ENCODE data around the gene HSF4. TPM values are rescaled to one million over a fixed set of nuclear protein-coding genes. Genes with fewer than 3 reads are reported as not detected.

The HSF4 gene
- polyA plus RNA-seq, 4 donors, result 1.2 to 3.2 (median 1.6) TPM

DNA sequence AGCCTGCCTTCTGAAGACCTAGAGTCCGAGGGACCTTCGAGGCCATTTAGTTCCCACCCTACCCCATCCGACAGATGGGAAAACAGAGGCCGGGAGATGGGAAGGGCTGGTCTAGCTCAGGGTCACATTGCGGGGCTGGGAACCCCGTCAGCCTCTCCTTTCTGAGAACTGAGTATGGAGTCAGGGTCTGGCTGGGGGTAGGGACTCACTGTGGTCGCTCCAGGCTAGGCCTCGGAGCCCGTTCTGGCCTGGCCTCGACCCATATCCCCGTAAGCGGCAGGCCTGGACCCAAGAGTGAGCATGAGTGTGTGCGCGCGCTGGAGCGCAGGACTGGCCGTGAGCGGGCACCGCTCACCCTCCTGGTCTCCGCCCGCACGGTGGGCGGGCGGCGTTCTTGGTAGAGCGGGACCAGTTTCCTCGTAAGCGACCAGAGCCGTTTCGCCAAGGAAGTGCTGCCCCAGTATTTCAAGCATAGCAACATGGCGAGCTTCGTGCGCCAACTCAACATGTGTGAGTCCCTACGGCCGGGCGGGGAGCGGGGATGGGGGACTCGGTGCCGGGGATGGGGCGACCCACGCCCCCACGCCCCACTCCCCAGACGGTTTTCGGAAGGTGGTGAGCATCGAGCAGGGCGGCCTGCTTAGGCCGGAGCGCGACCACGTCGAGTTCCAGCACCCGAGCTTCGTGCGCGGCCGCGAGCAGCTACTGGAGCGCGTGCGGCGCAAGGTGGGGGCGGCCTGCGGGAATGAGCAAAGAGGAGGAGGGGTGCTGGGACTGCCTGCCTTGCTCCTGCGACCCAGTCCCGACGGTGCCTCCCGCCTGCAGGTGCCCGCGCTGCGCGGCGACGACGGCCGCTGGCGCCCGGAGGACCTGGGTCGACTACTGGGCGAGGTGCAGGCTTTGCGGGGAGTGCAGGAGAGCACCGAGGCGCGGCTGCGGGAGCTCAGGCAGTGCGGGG lies 855 bp downstream of the HSF4 start:
- no peak for DNase-seq (ENCODE audit: low read depth in 4 of 4, low spot score in 2 of 4)

DNA sequence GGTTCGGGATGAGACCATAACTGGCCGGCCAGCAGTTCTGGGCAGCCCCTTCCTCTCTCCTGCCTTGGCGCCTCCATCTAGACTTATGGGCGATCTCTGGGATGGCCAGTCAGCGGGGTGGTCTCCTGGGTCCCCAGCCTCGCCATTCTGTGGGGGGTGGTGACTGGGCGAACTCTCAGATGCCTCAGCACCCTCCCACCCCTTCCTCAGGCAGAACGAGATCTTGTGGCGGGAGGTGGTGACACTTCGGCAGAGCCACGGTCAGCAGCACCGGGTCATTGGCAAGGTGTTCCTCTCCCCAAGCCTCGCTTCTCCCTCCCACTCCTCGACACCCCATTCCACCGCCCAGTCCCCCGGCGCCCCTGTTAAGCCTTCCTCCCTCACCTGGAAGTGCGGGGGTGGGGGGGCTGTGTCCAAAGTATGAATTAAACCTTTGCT lies 1.6 kb downstream of the HSF4 start:
- no peak for DNase-seq (ENCODE audit: low read depth in 4 of 4, low spot score in 2 of 4)

DNA sequence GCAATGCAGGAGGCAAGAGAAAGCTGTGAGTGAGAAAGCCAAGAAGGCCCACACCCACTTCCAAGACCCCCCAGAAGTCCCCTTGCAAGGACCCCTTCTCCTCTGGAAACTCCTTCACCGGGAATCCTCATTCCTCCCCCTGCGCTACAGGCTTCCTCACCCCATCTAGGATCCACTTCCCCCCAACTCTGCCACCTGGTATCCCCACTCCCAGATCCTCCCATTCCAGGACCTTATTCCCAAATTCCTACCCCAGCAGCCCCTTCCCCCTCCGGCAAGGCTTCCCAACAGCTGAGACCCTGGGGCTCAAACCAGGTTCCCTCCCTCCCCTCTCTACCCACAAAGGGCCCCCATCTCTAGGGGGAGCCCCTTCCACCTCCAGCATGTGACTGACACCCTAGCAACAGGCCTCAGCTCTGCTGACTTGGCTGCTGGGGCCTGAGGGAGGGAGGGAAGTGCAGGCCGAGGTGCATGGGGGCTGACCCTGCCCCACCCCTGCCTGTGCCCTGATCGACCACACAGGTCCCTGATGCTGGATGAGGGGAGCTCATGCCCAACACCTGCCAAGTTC lies 2.1 kb downstream of the HSF4 start:
- no peak for DNase-seq (ENCODE audit: low read depth in 4 of 4, low spot score in 2 of 4)

DNA sequence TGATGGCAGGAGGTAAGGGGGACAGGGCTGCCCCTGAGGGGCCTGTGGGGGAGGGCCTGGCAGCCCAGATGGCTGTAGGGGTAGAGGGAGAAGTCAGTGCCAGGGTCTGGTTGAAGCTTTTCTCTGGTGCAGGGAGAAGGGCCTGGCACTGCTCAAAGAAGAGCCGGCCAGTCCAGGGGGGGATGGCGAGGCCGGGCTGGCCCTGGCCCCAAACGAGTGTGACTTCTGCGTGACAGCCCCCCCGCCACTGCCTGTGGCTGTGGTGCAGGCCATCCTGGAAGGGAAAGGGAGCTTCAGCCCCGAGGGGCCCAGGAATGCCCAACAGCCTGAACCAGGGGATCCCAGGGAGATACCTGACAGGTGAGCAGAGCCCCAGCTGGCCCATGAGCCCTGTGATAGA lies 3.0 kb downstream of the HSF4 start:
- no peak for DNase-seq (ENCODE audit: low read depth in 4 of 4, low spot score in 2 of 4)

DNA sequence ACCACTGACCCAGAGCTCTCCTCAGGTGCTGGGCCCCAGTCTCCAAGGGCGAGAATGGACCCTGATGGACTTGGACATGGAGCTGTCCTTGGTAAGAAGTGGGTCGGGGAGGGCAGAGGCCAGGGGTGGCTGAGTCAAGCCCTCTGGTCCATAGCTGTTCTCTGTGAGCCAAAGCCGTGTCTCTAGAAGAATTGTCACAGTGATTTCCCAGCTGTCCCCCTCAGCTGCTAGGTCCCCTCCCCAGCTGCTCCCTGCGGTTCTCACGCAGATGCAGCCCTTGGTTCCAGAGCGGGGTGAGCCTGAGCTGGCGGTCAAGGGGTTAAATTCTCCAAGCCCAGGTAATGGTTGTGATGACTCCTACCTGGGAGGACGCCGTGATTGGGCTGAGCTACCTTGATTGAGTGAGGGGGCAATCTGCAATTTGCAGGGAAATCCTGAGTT lies 4.5 kb downstream of the HSF4 start:
- DNase-seq (ENCODE audit: low read depth in 4 of 4, low spot score in 2 of 4), result no peak

DNA sequence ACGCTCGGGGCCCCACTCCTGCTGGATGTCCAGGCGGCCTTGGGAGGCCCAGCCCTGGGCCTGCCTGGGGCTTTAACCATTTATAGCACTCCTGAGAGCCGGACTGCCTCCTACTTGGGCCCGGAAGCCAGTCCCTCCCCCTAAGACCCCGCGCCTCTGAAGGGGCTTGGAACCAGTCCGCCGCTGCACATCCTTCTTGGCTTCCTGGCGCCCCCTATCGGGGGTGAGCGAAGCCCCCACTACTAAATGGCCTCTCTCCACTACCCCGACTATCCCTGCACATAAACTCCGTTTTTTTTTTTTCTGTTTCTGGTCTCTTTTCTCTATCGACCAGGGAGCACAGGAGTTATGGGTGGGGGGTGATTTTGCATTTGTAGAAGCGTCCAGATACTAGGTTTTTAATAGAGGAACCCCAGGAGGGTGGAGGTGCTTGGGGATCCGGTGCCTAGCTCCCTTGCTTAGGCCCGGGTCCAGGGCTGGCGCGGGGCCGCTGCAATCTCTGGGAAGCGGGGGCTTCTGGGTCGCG lies 5.2 kb downstream of the HSF4 start:
- DNase-seq (ENCODE audit: low read depth in 4 of 4, low spot score in 2 of 4), result no peak

DNA sequence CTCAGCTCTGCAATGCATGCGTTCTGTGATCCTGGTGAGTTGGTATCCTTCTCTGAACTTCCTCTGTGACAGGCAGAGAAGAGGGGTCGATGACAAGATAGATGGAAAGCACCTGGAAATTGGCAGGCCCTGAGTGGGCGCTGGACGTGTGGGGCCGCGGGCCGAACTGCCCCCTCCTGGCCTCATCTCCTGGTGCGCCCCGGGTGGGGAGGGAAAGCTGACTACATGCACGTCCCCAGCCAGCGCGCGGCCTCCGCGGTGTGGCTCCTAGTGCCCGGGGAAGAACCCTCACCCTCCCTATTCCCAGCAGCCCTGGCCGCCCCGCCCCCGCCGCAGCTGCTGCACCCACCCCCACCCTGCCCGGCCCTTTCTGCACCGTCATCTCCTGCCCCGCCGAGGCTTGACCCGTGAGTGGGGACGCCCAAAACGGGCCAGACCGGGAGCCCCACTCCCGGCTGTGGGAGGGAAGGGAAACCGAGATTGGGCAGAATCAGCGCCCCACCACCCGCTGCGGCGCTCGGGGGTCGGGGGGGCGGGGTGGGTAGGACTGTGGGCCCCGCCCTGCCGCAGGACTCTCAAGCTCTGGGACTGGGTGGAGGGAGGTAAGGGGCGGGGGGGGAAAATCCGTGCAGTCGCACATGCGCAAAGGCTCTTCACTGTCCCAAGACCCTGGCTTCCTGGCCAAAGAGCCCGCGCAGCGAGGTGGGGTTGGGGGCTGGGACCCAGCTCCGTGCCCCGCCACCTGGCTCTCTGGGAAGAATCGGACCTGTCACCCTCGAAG lies 5.8 kb downstream of the HSF4 start, which contains the start of gene NOL3:
NOL3 (plus strand) TSS at position 371 of the 781 bp plus-strand sequence.
- DNase-seq (ENCODE audit: low read depth in 4 of 4, low spot score in 2 of 4), result no peak

DNA sequence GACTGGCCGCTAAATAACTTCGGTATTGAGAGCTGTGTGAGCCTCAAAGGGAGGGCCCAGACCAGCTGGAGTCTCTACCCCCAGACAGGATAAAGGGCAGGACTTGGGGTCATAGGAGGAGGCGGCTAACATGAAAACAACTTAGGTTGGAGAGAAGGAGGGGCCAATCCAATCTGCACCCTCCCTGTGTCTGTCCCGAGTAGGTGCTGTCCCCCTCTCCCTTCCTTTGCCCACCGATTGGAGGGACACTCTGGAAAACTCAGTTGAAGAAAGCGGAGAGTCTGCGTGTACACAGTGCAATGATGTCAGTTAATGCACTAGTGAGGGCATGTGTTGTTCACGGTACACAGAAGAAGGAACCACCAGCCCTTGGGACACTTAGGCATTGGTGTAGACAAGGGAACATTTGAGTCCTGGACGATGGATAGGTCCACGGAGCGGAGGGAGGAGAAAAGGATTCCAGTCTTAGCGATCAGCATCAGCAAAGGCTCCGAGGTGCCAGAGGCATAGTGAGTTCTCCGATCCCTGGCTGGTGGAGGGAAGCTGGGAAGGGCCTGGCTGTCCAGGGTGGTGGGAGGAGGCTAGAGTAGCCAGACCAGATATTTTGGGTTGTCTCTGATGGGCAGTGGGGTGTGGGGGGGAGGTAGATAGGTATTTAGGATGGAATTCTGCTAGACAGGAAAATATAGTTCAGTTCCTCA lies 6.6 kb downstream of the HSF4 start:
- no peak for DNase-seq (ENCODE audit: low read depth in 4 of 4, low spot score in 2 of 4)

DNA sequence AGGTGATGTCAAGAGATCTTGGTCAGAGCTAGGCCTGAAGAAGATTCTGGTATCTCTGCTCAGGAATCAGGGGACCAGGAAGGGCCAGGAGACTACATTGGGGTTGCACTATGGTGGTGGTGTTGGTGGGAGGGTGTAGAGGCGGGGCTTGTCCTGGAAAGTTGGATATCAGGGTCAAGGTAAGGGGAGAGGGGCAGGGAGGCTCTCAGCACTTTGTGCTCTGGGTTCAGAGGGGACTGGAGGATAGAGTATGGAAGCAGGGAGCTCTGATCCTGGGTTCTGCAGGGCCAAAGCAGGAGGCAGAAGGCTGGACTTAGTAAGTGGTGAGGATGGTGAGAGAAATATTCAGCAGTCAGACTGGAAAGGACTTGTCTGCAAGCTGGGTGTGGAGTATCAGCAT lies 8.8 kb downstream of the HSF4 start:
- DNase-seq (ENCODE audit: low read depth in 4 of 4, low spot score in 2 of 4), result no peak

DNA sequence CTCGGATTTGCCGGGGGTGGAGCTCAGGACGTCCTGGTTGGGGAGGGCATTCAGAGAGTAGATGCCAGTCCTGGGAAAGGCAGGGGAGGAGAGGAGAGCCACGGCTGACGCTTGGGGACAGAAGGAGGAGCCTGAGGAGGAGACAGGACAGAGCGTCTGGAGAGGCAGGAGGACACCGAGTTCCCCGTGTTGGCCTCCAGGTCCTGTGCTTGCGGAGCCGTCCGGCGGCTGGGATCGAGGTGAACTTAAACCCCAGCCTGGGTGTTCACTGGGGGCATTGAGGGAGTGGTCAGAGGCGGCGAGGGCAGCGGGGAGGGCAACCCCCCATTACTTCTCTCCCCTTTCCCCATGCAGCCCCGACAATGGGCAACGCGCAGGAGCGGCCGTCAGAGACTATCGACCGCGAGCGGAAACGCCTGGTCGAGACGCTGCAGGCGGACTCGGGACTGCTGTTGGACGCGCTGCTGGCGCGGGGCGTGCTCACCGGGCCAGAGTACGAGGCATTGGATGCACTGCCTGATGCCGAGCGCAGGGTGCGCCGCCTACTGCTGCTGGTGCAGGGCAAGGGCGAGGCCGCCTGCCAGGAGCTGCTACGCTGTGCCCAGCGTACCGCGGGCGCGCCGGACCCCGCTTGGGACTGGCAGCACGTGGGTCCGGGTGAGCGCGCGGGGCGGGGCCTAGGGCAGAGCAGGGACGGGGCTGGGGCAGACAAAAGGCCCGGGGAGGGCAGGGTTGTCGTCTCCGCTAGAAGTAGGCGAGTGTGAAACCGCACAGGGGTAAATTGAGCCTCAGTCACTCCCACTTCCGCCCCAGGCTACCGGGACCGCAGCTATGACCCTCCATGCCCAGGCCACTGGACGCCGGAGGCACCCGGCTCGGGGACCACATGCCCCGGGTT lies 9.5 kb downstream of the HSF4 start:
- no peak for DNase-seq (ENCODE audit: low read depth in 4 of 4, low spot score in 2 of 4)

DNA sequence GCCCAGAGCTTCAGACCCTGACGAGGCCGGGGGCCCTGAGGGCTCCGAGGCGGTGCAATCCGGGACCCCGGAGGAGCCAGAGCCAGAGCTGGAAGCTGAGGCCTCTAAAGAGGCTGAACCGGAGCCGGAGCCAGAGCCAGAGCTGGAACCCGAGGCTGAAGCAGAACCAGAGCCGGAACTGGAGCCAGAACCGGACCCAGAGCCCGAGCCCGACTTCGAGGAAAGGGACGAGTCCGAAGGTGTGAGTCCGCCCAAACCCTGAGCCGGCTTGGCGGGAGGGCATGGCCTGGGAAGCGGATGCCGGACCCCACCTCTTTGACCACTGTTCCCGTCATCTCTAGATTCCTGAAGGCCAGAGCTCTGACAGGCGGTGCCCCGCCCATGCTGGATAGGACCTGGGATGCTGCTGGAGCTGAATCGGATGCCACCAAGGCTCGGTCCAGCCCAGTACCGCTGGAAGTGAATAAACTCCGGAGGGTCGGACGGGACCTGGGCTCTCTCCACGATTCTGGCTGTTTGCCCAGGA lies 10.2 kb downstream of the HSF4 start:
- no peak for DNase-seq (ENCODE audit: low read depth in 4 of 4, low spot score in 2 of 4)

DNA sequence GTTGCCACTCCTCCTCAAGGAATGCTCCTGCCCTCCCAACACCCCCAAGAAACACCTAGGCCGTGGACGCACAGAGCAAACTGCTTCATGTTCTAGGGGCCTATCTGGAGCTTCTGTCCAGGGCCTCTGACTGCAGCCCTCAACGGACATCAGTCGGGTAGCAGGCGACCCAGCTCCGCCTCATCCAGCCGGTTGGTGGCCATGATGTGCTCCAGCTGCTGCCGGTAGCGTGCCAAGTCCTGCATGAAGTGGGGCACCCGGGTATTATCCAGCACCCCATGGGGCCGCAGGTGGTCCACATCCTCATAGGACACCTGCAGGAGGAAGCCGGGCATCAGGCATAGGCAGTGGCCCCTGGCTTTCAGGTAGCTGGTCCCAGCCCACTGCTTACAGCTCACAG lies 12.1 kb downstream of the HSF4 start:
- no peak for DNase-seq (ENCODE audit: low read depth in 4 of 4, low spot score in 2 of 4)

DNA sequence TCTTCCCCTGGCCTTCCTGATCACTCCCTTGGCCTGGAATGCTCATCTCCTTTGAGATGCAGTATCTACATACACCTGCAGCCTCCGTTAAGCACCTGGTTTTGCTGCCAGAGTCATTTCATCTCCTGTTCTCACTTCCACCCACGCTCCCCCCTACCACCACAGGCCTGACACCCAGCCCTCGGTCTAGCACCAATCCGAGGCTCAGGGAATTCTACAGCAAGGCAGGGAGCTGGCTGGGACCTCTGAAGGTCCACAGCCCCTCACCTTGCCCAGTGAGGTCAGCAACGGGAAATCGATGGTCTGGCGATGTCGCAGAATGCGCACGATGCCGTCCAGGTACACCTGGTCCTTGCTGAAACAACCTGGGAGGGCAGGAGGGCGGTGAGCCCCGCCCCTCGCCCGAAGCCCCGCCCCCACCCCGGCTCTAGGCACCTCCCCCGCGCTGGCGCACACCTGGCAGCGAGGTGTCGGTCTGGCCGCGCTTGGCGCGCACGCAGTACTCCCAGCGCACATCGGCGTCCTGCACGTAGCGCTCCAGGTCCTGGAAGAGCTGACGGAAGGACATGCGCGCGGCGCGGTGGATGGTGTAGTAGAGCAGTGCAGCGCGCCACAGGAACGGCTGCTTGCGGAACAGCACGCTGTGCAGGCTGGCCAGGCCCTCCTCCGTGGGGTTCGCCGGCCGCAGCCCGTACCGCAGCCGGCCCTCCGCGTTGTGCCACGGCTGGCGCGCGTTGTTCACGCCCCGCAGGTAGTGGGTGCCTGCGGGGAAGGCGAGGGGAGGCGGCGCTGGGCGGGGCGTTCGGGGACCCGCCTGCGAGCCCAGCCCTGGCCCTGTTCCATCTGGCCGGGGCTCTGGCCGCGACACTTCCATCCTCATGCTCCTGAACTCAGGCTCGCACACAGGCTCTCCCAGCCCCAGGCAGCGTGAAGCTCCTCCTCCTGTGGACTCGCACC lies 13.5 kb downstream of the HSF4 start:
- no peak for DNase-seq (ENCODE audit: low read depth in 4 of 4, low spot score in 2 of 4)

DNA sequence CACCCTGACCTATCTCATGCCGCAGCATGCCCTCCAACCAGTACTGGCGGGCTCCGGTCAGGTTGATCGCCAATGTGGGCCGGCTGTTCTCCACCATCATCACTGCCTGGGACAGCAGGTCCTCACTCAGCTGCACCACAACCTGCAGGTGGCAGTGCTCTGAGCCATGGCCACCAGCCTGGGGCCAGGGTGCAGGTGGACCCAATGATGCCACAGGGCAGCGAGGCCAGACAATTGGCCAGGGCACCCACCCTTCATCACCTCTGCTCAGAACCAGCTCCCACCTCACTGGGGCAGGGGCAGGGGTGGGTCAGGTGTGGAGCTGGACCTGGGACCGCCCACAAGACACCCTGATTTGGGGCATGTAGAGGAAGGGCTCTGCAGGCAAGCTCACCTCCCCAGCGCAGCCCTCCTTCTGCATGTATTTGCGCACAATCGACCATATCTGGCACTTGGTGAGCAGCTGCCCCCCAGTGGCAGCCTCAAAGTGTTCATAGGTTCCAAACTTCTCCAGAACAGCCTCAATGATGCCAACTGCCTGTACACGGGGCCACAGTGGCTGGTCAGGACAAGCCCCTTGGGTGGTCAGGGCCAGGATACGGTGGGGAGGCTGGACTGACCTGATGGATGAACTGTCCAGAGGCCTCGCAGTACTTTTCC lies 15.0 kb downstream of the HSF4 start:
- no peak for DNase-seq (ENCODE audit: low read depth in 4 of 4, low spot score in 2 of 4)

DNA sequence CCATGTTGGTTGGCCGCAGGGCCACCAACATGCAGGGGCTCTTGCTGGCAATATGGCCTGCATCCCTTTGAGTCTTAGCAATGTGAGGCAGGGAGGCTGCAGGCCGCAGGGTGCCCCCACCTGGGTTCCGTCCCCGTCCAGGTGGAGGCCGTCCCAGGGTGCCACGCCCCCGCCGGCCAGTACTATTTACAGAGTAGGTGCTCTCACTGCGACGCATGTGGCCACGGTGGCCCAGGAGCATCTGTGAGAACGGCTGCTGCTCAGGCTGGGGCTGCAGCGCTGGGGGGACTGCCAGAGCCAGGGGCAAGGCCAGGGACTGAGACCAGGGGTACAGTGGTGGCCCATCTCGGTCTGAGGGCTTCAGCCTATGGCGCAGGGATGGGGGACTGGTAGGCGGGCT lies 15.6 kb downstream of the HSF4 start:
- DNase-seq (ENCODE audit: low read depth in 4 of 4, low spot score in 2 of 4), result no peak

DNA sequence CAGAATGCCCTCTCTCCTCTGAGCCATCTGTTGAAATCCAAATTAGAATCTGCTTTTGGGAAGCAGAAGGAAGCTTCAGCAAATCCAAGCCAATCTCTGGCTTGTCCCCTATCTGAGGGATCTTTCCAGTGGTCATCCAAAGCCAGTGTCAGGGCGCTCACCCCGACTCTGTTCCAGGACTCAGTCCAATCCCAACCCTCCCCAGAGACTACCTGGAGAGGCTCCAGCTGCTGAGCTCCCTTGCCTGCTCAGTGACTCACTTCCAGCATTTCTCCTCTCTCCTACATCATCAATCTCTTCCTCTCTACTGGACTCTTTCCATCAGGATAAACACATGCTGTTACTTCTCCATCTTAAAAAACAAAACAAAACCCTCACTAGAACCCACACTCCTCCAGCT lies 16.8 kb downstream of the HSF4 start:
- DNase-seq (ENCODE audit: low read depth in 4 of 4, low spot score in 2 of 4), result no peak

DNA sequence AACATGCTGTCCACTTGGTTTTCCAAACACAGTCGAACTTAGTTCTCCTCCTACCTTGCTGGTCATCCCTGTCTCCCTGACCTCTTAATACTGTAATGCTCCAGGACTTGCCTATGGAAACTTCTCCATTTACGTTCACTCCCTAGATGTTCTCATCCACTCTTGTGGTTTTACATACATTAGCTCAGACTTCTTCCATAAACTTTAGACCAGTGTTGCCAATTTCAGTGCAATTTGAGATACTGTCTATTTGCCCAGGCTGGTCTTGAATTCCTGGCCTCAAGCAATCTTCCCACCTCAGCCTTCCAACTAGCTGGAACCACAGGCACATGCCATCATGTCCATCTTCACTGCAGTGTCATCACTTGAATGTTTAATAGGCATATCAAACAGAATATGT lies 17.7 kb downstream of the HSF4 start:
- no peak for DNase-seq (ENCODE audit: low read depth in 4 of 4, low spot score in 2 of 4)

DNA sequence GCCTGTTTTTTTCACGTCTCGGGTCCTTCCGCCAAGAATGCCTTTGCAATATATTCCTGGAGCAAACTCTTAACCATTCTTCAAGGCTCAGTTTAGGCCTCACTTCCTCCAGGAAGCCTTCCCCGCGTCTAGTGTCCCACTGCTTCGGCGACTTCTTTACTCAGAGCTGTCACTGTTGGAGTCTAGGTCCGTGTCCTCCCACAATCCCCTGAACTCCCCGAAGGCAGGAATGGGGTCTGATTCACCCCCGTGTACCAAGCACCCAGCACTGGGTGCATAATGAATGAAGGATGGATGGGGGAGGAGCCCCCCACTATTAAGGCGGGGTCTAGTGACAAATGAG lies 18.7 kb downstream of the HSF4 start:
- DNase-seq (ENCODE audit: low read depth in 4 of 4, low spot score in 2 of 4), result no peak
